Endothelial cell of umbilical vein (primary cell): ENCODE results near the gene SCAPER. TPM values are rescaled to one million over a fixed set of nuclear protein-coding genes. Genes with fewer than 3 reads are reported as not detected.

Source experiments
- BruUV-seq: library from RNA; stranded (reverse); fragments of 400-500 nt; replicated peaks from 2 replicates; lab custom pipeline; 2021; lab: Mats Ljungman, UMichigan
- CTCF ChIA-PET: fragments of 300-600, 350-600 bp; sonication (Branson Sonifier 250); formaldehyde crosslinking; loops from one replicate; lab custom pipeline; 2021; ENCODE audit warnings: antibody characterized with exemption, inconsistent platforms; lab: Charles Lee
- POLR2A ChIA-PET: fragments of 300-600, 350-600 bp; sonication (Branson Sonifier 250); formaldehyde crosslinking; loops from one replicate; lab custom pipeline; 2021; ENCODE audit warnings: antibody characterized with exemption, inconsistent platforms; lab: Charles Lee
- DNase-seq: peaks from one replicate; pipeline ENCODE4 v3.0.0-alpha.2; 2011; ENCODE audit warnings: low read depth, low spot score
- FAIRE-seq: peaks from 2 replicates; lab custom pipeline; 2011; peaks lifted over from hg19 to GRCh38; lab: Jason Lieb, UNC
- H2AFZ ChIP-seq: 2 replicates; pipeline ENCODE4 v1.6.0; 2012; ENCODE audit warnings: low read depth, low read length, control low read depth, inconsistent platforms
- H3K27ac ChIP-seq: 2 replicates; pipeline ENCODE4 v1.5.1; 2011; ENCODE audit warnings: low read depth, mild to moderate bottlenecking, control low read depth, low read length, moderate library complexity; ENCODE audit not compliant: insufficient read depth
- H3K27me3 ChIP-seq, 2 experiments: 2 replicates each; pipeline versions ENCODE4 v1.6.0 to v1.6.1; 2011; ENCODE audit warnings: low read length in 2 of 2, mixed read lengths in 1 of 2; ENCODE audit not compliant: control insufficient read depth in 2 of 2, insufficient read depth in 2 of 2
- H3K36me3 ChIP-seq, 2 experiments: 2 replicates in 1 of 2; 3 replicates in 1 of 2; pipeline ENCODE4 v1.5.1; 2011; ENCODE audit warnings: low read length in 2 of 2, mild to moderate bottlenecking in 1 of 2, moderate library complexity in 1 of 2; ENCODE audit not compliant: control insufficient read depth in 2 of 2, insufficient read depth in 2 of 2; ENCODE audit errors: extremely low read depth in 1 of 2
- H3K4me1 ChIP-seq: 3 replicates; pipeline ENCODE4 v1.5.1; 2011; ENCODE audit warnings: mild to moderate bottlenecking, low read length; ENCODE audit not compliant: control insufficient read depth, insufficient read depth; ENCODE audit errors: extremely low read depth
- H3K4me2 ChIP-seq: 2 replicates; pipeline ENCODE4 v1.6.1; 2011; ENCODE audit warnings: low read length, control low read depth, mixed read lengths; ENCODE audit not compliant: insufficient read depth
- H3K4me3 ChIP-seq, 3 experiments: fragments of 200-600 bp in 1 of 3; sonication (generic), shearing (Covaris generic) in 1 of 3; replicated peaks in 1 of 3; 2 replicates each; pipeline ENCODE4 v1.5.1; 2011 to 2016; ENCODE audit warnings: control low read depth in 3 of 3, low read length in 3 of 3, mild to moderate bottlenecking in 2 of 3, inconsistent platforms in 1 of 3, low read depth in 1 of 3, moderate library complexity in 1 of 3; ENCODE audit not compliant: insufficient read depth in 1 of 3
- H3K79me2 ChIP-seq: 2 replicates; pipeline ENCODE4 v1.6.0; 2012; ENCODE audit warnings: low read length, inconsistent platforms; ENCODE audit not compliant: control insufficient read depth, insufficient read depth
- H3K9ac ChIP-seq: replicated peaks from 2 replicates; pipeline ENCODE3; 2011; ENCODE audit warnings: low read length, control low read depth; ENCODE audit not compliant: insufficient read depth; ENCODE audit errors: extremely low read depth
- H3K9me1 ChIP-seq: replicated peaks from 3 replicates; pipeline ENCODE4 v1.6.0; 2011; ENCODE audit warnings: mild to moderate bottlenecking, low read length; ENCODE audit not compliant: control insufficient read depth, insufficient read depth; ENCODE audit errors: extremely low read depth
- H3K9me3 ChIP-seq: replicated peaks from 2 replicates; pipeline ENCODE4 v1.5.1; 2012; ENCODE audit warnings: low read length, inconsistent platforms; ENCODE audit not compliant: control insufficient read depth, insufficient read depth
- H4K20me1 ChIP-seq: replicated peaks from 2 replicates; pipeline ENCODE3; 2011; ENCODE audit warnings: mild to moderate bottlenecking, low read length; ENCODE audit not compliant: control insufficient read depth, insufficient read depth; ENCODE audit errors: extremely low read depth
- CTCF ChIP-seq, 2 donors: IDR thresholded peaks; 1 replicate in 1 of 2; 2 replicates in 1 of 2; pipeline ENCODE4 v1.5.1; 2011; ENCODE audit warnings: low read length in 2 of 2, mild to moderate bottlenecking in 2 of 2, moderate library complexity in 2 of 2, control low read depth in 1 of 2, inconsistent platforms in 1 of 2, low read depth in 1 of 2; ENCODE audit not compliant: insufficient read depth in 1 of 2; ENCODE audit errors: extremely low read depth in 1 of 2
- EZH2 ChIP-seq: IDR thresholded peaks from 2 replicates; pipeline ENCODE4 v1.6.1; 2012; ENCODE audit warnings: borderline replicate concordance, low read depth, mild to moderate bottlenecking, moderate library complexity, low read length, inconsistent platforms; ENCODE audit not compliant: severe bottlenecking
- FOS ChIP-seq: IDR thresholded peaks from 2 replicates; pipeline ENCODE4 v1.6.1; 2011; ENCODE audit warnings: mild to moderate bottlenecking, low read length, moderate library complexity, borderline replicate concordance; ENCODE audit not compliant: insufficient read depth
- GATA2 ChIP-seq: IDR thresholded peaks from 2 replicates; pipeline ENCODE4 v1.7.0; 2011; ENCODE audit warnings: low read depth, mild to moderate bottlenecking, moderate library complexity, mixed read lengths, low read length; ENCODE audit not compliant: insufficient read length, insufficient read depth
- JUN ChIP-seq: IDR thresholded peaks from 2 replicates; pipeline ENCODE4 v1.6.1; 2011; ENCODE audit warnings: borderline replicate concordance, low read depth; ENCODE audit not compliant: insufficient read length, insufficient read depth
- MAX ChIP-seq: IDR thresholded peaks from 2 replicates; pipeline ENCODE4 v1.6.1; 2011; ENCODE audit not compliant: insufficient read depth, insufficient read length
- MYC ChIP-seq: IDR thresholded peaks from one replicate; pipeline ENCODE4 v1.6.1; 2011; ENCODE audit warnings: mild to moderate bottlenecking, low read depth, low read length
- POLR2A ChIP-seq: IDR thresholded peaks from 2 replicates; pipeline ENCODE4 v1.6.1; 2012; ENCODE audit warnings: low read depth, mild to moderate bottlenecking, control low read depth, low read length
- POLR2AphosphoS5 ChIP-seq: IDR thresholded peaks from 2 replicates; pipeline ENCODE4 v1.6.1; 2012; ENCODE audit warnings: low read depth, mild to moderate bottlenecking, control low read depth, low read length, moderate library complexity; ENCODE audit not compliant: insufficient read depth
- dilution Hi-C: fragments of 300-500 bp; cut with MboI; formaldehyde crosslinking; loops from one replicate; pipeline ENCODE4 v1.15.0; 2019; ENCODE audit warnings: low sequenced_read_pairs; ENCODE audit not compliant: extremely low pct_ligation_motif_present
- intact Hi-C: fragments of 100-400 bp; cut with micrococcal nuclease; formaldehyde crosslinking; loops from one replicate; pipeline ENCODE4 v1.10.0; 2022
- polyA plus RNA-seq, 4 experiments: library from polyadenylated mRNA; depleted of rRNA in 3 of 4; stranded (reverse) in 3 of 4; unstranded in 1 of 4; fragments of >200 nt; gene quantifications; 2 replicates each; pipeline versions ENCODE4 v1.2.1 to v1.2.3, GENCODE V29; 2011 to 2012; ENCODE audit warnings: missing spikeins in 1 of 4
- total RNA-seq: library from RNA; stranded (reverse); gene quantifications from 2 replicates; pipeline ENCODE4 v1.2.3, GENCODE V29; 2021

The SCAPER gene
- total and polyA plus RNA-seq, 2 donors (not counting 3 experiments of a cell fraction or from before 2014, with no cell fraction given) = 2.7 to 12.7 TPM

GRCh38 chr15:76391309-76391708 is 513.8 kb downstream of the SCAPER start:
- FAIRE-seq (no peak), DNase-seq (no peak)
- H3K4me1 ChIP-seq = no peaks in the 10 kb centered on the region
- BruUV-seq = no TSS peak
- no peak overlapping the region for H3K4me3 ChIP-seq
- no peaks in the 10 kb centered on the region for H3K9me1 ChIP-seq
- no peaks in the 10 kb centered on the region for H3K36me3 ChIP-seq
- H3K9ac ChIP-seq = no peak overlapping the region
- intact Hi-C loops = no loop called here
- no peak overlapping the region for H2AFZ ChIP-seq
- no peaks in the 10 kb centered on the region for H4K20me1 ChIP-seq
- ChIA-PET CTCF (interaction anchor here (1.3 kb wide), 1 partner anchor 9 kb away, joined by 3 read pairs; no protein-coding TSS in a partner anchor), POLR2A (no interaction called here)
- H3K27ac ChIP-seq = no peak overlapping the region
- H3K27me3 ChIP-seq = no peaks in the 10 kb centered on the region
- no peaks in the 10 kb centered on the region for H3K9me3 ChIP-seq
- TF ChIP-seq MAX (no peak), EZH2 (no peak), CTCF (IDR thresholded peaks at IDR 0.05; ENCODE audit: extremely low read depth in 1 of 2, insufficient read depth in 1 of 2, low read depth in 1 of 2, low read length in 2 of 2) (no peak), POLR2AphosphoS5 (no peak), FOS (no peak)
- H3K4me2 ChIP-seq = no peak overlapping the region
- no peaks in the 10 kb centered on the region for H3K79me2 ChIP-seq
- dilution Hi-C loops = no loop called here

DNA sequence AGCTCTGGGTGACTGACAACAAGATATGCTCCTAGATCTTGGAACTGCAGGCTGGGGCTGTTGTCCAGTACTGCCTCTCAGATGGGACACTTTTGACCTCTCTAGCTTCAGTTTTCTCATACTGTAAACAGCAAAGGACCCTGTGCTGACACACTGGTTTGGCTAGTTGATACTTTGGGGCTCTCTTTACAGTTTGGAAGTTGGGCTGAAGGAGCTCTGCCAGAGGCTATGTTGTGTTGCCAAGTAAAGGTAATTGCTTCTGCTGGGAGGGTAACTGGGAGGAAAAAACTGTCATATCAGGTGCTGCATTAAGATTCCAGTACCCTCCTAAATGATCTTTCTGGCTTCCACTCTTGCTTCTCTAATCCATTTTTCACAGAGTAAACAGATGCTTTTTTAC is 514.6 kb downstream of the SCAPER start:
- no TSS peak for BruUV-seq
- no peaks in the 10 kb centered on the region for H3K9me3 ChIP-seq
- no peaks in the 10 kb centered on the region for H3K36me3 ChIP-seq
- no peaks in the 10 kb centered on the region for H4K20me1 ChIP-seq
- H3K9me1 ChIP-seq = no peaks in the 10 kb centered on the region
- H3K9ac ChIP-seq = no peak overlapping the region
- dilution Hi-C loops = no loop called here
- ChIA-PET POLR2A (no interaction called here), CTCF (no interaction called here)
- H3K4me3 ChIP-seq = no peak overlapping the region
- intact Hi-C loops = no loop called here
- FAIRE-seq = no peak
- no peak for DNase-seq
- H2AFZ ChIP-seq = no peak overlapping the region
- no peaks in the 10 kb centered on the region for H3K27me3 ChIP-seq
- no peak overlapping the region for H3K27ac ChIP-seq
- no peaks in the 10 kb centered on the region for H3K4me1 ChIP-seq
- TF ChIP-seq POLR2AphosphoS5 (no peak), JUN (no peak), CTCF (IDR thresholded peaks at IDR 0.05; ENCODE audit: extremely low read depth in 1 of 2, insufficient read depth in 1 of 2, low read depth in 1 of 2, low read length in 2 of 2) (no peak), GATA2 (no peak), MAX (no peak), POLR2A (no peak), MYC (no peak), FOS (no peak), EZH2 (no peak)
- no peak overlapping the region for H3K4me2 ChIP-seq
- H3K79me2 ChIP-seq = no peaks in the 10 kb centered on the region
